ENCODE measurements around the gene SNX9.
"Not testable (repeated sequence)": the region's sequence is repeated elsewhere in the genome, so short reads cannot be mapped to it uniquely, and the experiment has no call there.

Gene SNX9

DNA sequence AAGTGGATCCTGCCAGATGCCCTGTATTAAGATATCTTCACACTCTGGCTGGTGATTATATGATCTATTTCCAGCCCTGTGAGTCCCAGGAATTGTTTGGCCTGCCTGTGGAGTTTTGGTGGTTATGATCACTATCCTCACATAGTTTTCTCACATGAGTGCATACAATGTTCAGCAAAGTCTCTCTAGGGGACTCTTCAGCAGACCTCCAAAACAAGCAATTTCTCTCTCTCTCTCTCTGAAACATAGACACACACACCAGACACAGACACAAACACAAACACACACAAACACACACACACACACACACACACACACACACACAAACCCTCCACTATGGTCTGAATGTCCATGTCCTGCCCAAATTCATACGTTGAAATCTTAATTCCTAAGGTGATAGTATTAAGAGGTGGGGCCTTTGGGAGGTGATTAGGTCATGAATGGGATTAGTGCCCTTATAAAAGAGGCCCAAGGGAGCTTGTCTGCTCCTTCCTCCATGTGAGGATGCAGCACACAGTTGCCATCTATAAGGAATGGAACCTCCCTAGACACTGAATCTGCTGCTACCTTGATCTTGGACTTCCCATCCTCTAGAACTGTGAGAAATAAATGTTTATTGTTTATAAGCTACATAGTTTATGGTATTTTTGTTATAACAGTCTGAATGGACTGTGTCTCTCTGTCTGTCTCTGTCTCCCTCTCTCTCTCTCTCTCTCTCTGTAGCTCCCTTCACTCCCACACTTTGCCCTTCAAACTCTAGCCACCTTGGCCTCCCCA, 136.6 kb downstream of the SNX9 start:
- Mint-ChIP-seq H3K36me3 (ENCODE audit: low read depth) (peaks cover 12% of the 10 kb centered on the region), H3K27ac (no peak overlapping the region), H3K27me3 (peaks cover 6% of the 10 kb centered on the region), H3K9me3 (peaks cover 24% of the 10 kb centered on the region), H3K4me1 (peaks cover 29% of the 10 kb centered on the region), H3K4me3 (no peak overlapping the region)
- DNase-seq (no peak), ATAC-seq (no peak)

DNA sequence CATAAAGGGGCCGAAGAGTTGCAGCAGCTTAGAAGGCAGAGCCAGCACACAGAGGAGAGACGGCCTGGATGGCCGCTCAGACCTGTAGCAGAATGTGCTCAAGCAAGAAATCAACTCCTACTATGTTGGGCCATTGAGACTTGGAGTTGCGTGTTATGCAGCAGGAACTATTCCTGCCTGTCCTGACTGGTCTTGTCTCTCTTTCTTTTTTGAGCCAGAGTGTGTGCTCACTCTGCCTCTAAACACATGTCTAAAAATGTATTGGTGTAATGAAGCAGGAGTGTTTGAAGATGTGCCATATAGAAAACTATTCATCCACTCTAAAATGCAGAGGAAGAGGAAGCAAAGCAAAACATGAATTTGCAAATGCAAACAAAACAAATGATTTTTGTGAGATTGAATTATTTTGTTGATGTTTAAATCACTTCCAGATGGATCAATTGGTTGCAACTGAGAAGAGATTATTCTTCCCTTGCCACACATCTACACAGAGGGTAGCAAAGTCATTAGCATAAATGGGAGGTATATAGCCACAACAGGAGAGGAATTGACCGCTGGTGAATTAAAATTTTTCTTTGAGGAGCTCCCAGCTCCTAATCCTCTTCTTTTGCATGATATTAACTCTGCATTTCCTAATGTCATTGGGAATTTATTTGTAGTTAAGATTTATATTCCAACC, 138.2 kb downstream of the SNX9 start:
- ATAC-seq (no peak), DNase-seq (no peak)
- peaks cover 12% of the 10 kb centered on the region for H3K36me3 Mint-ChIP-seq (ENCODE audit: low read depth)
- H3K27ac Mint-ChIP-seq, result no peak overlapping the region
- H3K27me3 Mint-ChIP-seq, result peaks cover 6% of the 10 kb centered on the region
- H3K4me3 Mint-ChIP-seq, result no peak overlapping the region
- H3K9me3 Mint-ChIP-seq, result peaks cover 24% of the 10 kb centered on the region
- H3K4me1 Mint-ChIP-seq, result peaks cover 29% of the 10 kb centered on the region

DNA sequence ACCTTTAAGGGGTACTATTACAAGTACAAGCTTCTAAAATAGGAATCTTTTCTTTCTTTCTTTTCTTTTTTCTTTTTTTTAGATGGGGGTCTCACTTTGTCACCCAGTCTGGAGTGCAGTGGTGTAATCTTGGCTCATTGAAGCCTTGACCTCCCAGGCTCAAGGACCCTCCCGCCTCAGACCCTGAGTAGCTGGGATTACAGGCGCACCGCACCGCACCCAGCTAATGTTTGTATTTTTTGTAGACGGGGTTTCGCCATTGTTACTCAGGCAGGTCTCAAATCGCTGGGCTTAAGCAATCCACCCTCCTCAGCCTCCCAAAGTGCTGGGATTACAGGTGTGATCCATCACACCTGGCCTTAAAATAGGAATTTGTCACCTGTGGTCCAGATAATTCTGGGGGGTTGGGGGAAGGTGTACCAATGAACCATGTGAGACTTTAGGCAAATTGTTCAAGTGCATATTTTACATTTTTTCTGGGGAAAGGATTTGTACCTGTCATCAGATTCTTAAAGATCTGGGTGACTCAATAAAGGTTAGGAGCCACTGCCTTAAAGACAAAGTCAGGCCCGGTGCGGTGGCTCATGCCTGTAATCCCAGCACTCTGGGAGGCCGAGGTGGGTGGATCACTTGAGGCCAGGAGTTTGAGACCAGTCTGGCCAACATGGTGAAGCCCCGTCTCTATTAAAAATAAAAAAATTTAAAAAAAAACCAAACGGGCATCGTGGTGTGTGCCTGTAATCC, 139.0 kb downstream of the SNX9 start:
- Mint-ChIP-seq H3K27ac (peak overlapping the region; percentile 93), H3K4me3 (peak overlapping the region; percentile 67), H3K36me3 (ENCODE audit: low read depth) (peaks cover 12% of the 10 kb centered on the region), H3K4me1 (peaks cover 29% of the 10 kb centered on the region), H3K9me3 (peaks cover 24% of the 10 kb centered on the region), H3K27me3 (peaks cover 6% of the 10 kb centered on the region)
- ATAC-seq (no peak), DNase-seq (no peak)

DNA sequence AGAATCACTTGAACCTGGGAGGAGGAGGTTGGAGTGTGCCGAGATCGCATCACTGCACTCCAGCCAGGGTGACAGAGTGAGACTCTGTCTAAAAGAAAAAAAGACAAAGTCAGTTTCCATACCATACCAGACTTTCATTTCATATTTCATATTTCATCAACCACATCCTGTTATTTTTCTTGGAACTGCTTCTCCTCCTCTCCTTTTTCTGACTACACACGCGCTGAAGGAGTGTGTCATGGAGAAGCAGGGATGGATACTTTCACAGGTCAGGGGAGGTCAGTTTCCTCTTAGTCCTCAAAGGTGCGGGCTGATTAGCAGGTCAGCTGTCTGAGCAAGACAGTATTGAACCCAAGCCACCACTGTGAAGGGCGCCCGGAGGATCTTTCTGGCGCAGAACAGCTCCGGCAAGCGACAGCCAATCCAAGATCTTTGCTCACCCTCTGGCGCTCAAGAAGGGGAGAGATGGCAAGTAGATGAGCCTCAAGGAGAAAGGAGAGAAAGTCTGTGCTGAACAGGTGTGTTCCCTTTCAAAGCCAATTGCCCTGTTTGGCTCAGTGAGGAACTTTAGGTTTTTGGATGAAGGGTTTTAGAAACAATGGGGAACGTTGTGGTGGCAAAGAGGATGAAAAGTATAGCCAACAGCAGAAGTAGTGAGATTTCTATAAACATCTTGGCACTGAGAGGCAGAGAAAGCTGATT, 139.7 kb downstream of the SNX9 start:
- Mint-ChIP-seq H3K4me1 (peaks cover 29% of the 10 kb centered on the region), H3K36me3 (ENCODE audit: low read depth) (peaks cover 12% of the 10 kb centered on the region), H3K9me3 (peaks cover 22% of the 10 kb centered on the region), H3K4me3 (peak overlapping the region; percentile 67), H3K27ac (peak overlapping the region; percentile 93), H3K27me3 (peaks cover 3% of the 10 kb centered on the region)
- ATAC-seq (peak; percentile 81), DNase-seq (no peak)

DNA sequence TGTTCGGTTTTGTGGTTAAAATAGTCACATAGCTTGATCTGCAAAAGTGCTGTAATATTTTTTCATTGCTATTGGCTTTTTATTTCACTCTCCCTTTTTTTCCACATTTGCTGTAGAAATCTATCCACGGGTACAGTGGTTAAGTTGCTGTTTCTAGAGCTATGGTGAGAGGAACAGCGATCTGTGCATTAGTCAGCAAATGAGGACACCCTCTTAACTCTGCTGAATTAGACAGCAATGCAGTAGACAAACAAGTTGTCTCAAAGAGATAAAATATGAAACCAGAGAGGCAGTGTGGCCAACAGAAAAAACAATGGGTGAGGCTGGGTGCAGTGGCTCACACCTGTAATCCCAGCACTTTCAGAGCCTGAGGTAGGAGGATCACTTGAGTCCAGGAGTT, 141.1 kb downstream of the SNX9 start:
- DNase-seq (no peak), ATAC-seq (no peak)
- peaks cover 9% of the 10 kb centered on the region for H3K36me3 Mint-ChIP-seq (ENCODE audit: low read depth)
- peaks cover 11% of the 10 kb centered on the region for H3K9me3 Mint-ChIP-seq
- no peaks in the 10 kb centered on the region for H3K27me3 Mint-ChIP-seq
- peaks cover 32% of the 10 kb centered on the region for H3K4me1 Mint-ChIP-seq
- H3K4me3 Mint-ChIP-seq, result no peak overlapping the region
- H3K27ac Mint-ChIP-seq, result peak overlapping the region; percentile 26

DNA sequence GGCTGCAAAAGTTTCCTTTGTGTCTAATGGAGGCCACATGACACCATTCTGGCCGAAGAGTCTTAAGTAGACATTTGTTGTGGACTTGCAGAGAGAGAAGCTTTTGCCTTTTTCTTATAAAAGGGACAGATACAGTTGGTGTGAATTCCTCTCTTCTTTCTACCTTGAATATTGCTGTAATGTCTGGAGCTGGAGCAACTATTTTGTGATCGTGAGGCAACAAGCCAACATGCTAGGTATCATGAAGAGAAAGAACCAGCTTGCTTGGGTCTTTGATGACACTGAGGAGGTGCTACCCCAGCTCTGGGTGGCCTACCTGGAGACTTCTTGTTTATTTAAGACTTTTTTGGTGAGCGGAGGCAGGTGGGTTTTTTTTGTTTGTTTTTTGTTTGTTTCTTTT, 142.3 kb downstream of the SNX9 start:
- ATAC-seq, result no peak
- Mint-ChIP-seq H3K4me3 (no peak overlapping the region), H3K27me3 (peaks cover under 1% of the 10 kb centered on the region), H3K36me3 (ENCODE audit: low read depth) (peaks cover 7% of the 10 kb centered on the region), H3K9me3 (no peaks in the 10 kb centered on the region), H3K4me1 (peaks cover 33% of the 10 kb centered on the region), H3K27ac (no peak overlapping the region)
- DNase-seq, result no peak

DNA sequence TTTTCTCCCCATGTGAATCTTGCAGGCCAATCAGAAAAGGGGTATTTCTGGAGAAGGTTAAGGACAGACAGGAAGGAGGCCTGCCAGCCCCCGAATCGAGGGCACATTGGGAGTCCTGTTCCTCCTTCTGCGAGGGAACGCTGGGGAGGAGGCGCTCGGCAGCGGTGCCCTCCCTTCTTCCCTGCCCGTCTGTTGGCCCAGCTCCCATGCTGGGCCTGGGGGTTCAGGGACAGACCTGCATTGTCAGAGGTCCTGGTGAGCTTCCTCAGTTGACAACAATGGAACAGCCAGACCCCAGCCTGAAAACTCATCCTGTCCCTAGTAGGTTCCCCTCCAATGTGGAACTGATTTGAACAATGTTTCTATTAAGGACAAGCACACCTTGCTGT, 143.5 kb downstream of the SNX9 start:
- ATAC-seq (no peak), DNase-seq (no peak)
- peaks cover 5% of the 10 kb centered on the region for H3K27me3 Mint-ChIP-seq
- H3K36me3 Mint-ChIP-seq (ENCODE audit: low read depth), result peaks cover 7% of the 10 kb centered on the region
- no peak overlapping the region for H3K27ac Mint-ChIP-seq
- H3K4me3 Mint-ChIP-seq, result no peak overlapping the region
- peaks cover 27% of the 10 kb centered on the region for H3K4me1 Mint-ChIP-seq
- H3K9me3 Mint-ChIP-seq, result no peaks in the 10 kb centered on the region

DNA sequence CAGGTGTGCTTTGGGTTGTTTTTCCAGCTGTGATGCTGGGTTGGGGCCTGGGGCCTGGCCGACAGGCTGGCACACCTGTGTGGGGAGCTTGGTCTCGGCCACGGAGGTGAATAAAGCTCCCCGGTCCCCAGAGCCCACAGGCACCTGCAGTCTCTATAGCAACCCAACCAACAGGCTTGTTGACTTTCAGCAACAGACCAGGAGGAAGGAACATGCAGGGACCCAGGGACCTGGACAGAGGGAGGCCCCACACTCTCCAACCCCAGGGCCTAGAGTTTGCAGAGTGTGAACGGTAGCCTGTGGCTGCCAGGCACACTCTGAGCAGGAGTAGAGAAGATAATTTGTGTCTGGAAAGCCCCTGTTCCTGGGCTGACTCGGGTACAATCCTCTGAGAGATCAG, 144.0 kb downstream of the SNX9 start:
- Mint-ChIP-seq H3K36me3 (ENCODE audit: low read depth) (peaks cover 7% of the 10 kb centered on the region), H3K27ac (no peak overlapping the region), H3K27me3 (peaks cover 5% of the 10 kb centered on the region), H3K9me3 (no peaks in the 10 kb centered on the region), H3K4me1 (peaks cover 24% of the 10 kb centered on the region), H3K4me3 (no peak overlapping the region)
- ATAC-seq (no peak), DNase-seq (no peak)

DNA sequence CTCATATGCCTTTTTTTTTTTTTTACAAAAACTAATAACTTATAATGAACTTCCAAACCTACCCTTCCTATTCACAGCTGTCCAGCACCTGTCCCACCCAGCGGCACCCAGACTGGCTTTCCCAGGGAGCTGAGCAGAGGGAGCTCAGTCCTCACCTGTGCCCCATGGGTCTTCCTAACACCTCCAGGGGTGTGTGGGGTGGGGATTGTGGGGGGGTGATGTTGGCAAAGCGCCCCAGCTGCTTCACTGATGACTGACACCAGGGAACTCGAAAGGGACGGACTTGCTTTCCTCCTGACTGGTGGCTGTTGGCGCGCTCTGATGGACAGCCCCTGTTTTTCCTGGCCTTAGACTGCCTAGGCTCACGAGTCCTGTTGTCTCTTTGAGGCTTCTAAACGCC, 144.4 kb downstream of the SNX9 start:
- ATAC-seq, result no peak
- H3K36me3 Mint-ChIP-seq (ENCODE audit: low read depth), result peaks cover 7% of the 10 kb centered on the region
- H3K9me3 Mint-ChIP-seq, result no peaks in the 10 kb centered on the region
- no peak overlapping the region for H3K27ac Mint-ChIP-seq
- peaks cover 20% of the 10 kb centered on the region for H3K4me1 Mint-ChIP-seq
- H3K27me3 Mint-ChIP-seq, result peaks cover 6% of the 10 kb centered on the region
- DNase-seq, result no peak
- H3K4me3 Mint-ChIP-seq, result no peak overlapping the region

DNA sequence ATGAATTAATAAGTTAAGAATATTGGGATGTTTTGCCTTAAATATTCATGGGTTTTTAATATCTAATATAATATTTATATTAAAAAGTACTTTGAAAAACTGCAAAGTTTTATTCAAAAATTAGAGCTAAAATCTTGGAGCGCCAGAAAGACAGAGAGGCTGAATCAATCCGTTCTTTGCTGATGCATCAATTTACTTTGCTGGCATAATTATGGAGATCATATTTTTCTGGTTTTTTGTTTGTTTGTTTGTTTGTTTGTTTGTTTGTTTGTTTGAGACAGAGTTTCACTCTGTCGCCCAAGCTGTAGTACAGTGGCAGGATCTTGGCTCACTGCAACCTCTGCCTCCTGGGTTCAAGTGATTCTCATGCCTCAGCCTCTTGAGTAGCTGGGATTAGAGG, 149.1 kb downstream of the SNX9 start:
- H3K4me3 Mint-ChIP-seq; ATAC-seq; H3K4me1 Mint-ChIP-seq; H3K27ac Mint-ChIP-seq; H3K9me3 Mint-ChIP-seq; H3K27me3 Mint-ChIP-seq; DNase-seq; H3K36me3 Mint-ChIP-seq (ENCODE audit: low read depth): not testable (repeated sequence)

DNA sequence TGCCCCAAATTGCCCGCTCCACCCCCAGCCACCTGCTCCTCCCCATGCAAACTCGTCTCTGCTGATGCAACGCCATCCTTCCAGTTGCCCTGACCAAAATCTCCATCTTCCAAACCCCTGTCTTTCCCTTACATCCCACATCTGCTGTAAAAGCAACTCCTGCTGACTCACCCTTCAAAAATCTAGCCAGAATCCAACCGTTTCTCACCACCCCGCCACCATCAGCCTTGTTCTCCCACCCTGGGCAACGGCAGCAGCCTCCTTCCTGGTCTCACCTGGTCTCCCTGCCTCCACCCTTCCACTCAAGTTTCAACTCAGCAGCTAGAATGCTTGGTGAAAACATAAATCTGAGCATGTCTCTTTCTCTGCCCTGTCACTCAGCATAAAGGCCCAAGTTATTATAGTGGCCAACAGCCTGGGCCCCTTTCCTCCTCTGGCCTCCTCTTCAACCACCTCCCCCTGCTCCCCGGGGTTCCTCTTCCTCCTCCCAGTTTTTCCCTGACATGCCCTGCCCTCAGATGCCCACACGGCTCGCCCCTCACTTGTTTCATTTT, 151.4 kb downstream of the SNX9 start:
- H3K27me3 Mint-ChIP-seq, result peaks cover 6% of the 10 kb centered on the region
- DNase-seq (no peak), ATAC-seq (no peak)
- no peak overlapping the region for H3K4me3 Mint-ChIP-seq
- H3K36me3 Mint-ChIP-seq (ENCODE audit: low read depth), result no peaks in the 10 kb centered on the region
- no peaks in the 10 kb centered on the region for H3K9me3 Mint-ChIP-seq
- no peak overlapping the region for H3K27ac Mint-ChIP-seq
- H3K4me1 Mint-ChIP-seq, result no peaks in the 10 kb centered on the region

DNA sequence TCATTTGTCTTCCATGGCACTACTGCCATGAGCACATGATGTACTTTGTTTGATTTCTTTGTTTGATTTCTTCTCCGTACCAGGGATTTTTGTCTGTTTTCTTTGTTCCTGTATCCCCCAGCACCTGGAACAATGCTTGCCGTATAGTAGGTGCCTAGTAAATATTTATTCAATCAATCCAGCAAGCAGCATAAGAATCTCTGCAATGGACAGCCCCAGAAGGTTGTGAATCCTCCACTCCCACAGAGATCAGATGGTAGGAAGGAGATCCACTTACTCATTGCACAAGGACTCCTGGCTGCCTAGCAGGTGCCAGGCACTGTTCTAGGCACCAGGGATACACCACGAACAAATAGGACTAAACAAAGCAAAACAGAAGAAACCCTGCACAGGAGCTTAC, 151.9 kb downstream of the SNX9 start:
- H3K9me3 Mint-ChIP-seq, result no peaks in the 10 kb centered on the region
- peaks cover 8% of the 10 kb centered on the region for H3K27me3 Mint-ChIP-seq
- DNase-seq (no peak), ATAC-seq (no peak)
- H3K4me1 Mint-ChIP-seq, result peaks cover under 1% of the 10 kb centered on the region
- no peaks in the 10 kb centered on the region for H3K36me3 Mint-ChIP-seq (ENCODE audit: low read depth)
- H3K4me3 Mint-ChIP-seq, result no peak overlapping the region
- no peak overlapping the region for H3K27ac Mint-ChIP-seq

DNA sequence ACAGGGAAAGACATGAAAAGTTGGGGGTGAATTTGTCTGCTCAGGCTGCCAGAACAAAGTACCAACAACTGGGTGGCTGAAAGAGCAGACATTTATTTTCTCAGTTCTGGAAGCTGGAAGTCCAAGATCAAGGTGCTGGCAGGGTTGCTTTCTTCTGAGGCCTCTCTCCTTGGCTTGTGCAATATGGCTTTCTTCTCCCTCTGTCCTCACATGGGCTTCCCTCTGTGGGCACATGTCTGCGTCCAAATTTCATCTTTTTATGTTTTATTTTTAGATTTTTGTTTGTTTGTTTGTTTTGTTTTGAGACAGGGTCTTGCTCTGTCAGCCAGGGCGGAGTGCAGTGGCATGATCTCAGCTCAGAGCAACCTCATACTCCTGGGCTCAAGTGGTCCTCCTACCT, 152.4 kb downstream of the SNX9 start:
- Mint-ChIP-seq H3K4me1 (peaks cover 5% of the 10 kb centered on the region), H3K27me3 (peaks cover 12% of the 10 kb centered on the region), H3K27ac (no peak overlapping the region), H3K4me3 (no peak overlapping the region), H3K36me3 (ENCODE audit: low read depth) (no peaks in the 10 kb centered on the region), H3K9me3 (no peaks in the 10 kb centered on the region)
- DNase-seq, result no peak
- no peak for ATAC-seq
